ENCODE measurements around the gene MTCH2.

GRCh38 chr11:47609675-47610074, 32.7 kb downstream of the MTCH2 start:
- TF ChIP-seq CTCF (IDR thresholded peaks at IDR 0.05; ENCODE audit: low read depth, low read length) (no peak), POLR2A (IDR thresholded peaks at IDR 0.05; ENCODE audit: extremely low read depth, insufficient read length) (no peak), MYC (IDR thresholded peaks at IDR 0.05; ENCODE audit: low read depth, low read length) (no peak), MAX (IDR thresholded peaks at IDR 0.05; ENCODE audit: low read depth, low read length) (no peak)
